PFSK-1 (cell line): ENCODE data around the gene MYH7.

ENCODE experiments used
- FOXP2 ChIP-seq: optimal IDR thresholded peaks from 2 replicates; pipeline ENCODE3; 2011; ENCODE audit warnings: borderline replicate concordance, control low read depth, inconsistent platforms; ENCODE audit not compliant: insufficient read depth; ENCODE audit errors: extremely low read length, extremely low read depth
- POLR2AphosphoS5 ChIP-seq: IDR thresholded peaks from 2 replicates; pipeline ENCODE4 v1.6.1; 2012; ENCODE audit warnings: low read depth, mild to moderate bottlenecking, control low read depth, low read length, moderate library complexity
- REST ChIP-seq, 2 experiments: IDR thresholded peaks; 2 replicates each; pipeline versions ENCODE4 v1.6.1 to v1.8.0; 2011 to 2012; ENCODE audit warnings: low read depth in 2 of 2, low read length in 2 of 2, control low read depth in 1 of 2, inconsistent platforms in 1 of 2, mild to moderate bottlenecking in 1 of 2, moderate library complexity in 1 of 2; ENCODE audit not compliant: insufficient read depth in 1 of 2
- SIN3A ChIP-seq: IDR thresholded peaks from 2 replicates; pipeline ENCODE4 v1.6.1; 2012; ENCODE audit warnings: mild to moderate bottlenecking, low read length, moderate library complexity, borderline replicate concordance; ENCODE audit not compliant: insufficient read depth
- TAF1 ChIP-seq: IDR thresholded peaks from 2 replicates; pipeline ENCODE4 v1.6.1; 2012; ENCODE audit warnings: low read length, control low read depth, borderline replicate concordance; ENCODE audit not compliant: insufficient read depth

DNA sequence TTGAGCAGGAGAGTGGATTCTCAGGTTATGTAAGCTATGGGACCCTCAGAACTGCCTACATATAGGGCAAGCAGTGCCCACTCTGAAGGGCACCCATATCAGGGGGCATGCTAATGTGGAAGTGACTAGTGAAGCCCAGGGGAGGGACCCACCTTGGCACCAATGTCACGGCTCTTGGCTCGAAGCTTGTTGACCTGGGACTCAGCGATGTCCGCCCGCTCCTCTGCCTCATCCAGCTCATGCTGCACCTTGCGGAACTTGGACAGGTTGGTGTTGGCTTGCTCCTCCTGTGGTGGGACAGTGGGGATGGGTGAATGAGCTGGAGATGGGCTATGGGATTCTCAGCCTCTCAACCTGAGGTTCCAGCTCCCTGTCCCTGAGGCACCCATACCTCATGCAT lies 53.2 kb downstream of the MYH7 start:
- TF ChIP-seq POLR2AphosphoS5 (no peak), TAF1 (no peak), SIN3A (no peak), REST (IDR thresholded peaks at IDR 0.05; ENCODE audit: insufficient read depth in 1 of 2, low read depth in 2 of 2, low read length in 2 of 2) (no peak), FOXP2 (no peak)
